Vagina (tissue), 2 donors: ENCODE results near the gene ADAM8.

ENCODE experiments used
- POLR2A ChIP-seq, 2 donors: fragments of 450-650 bp; IDR thresholded peaks; one replicate each; pipeline ENCODE4 v1.6.1; 2017; ENCODE audit warnings: antibody characterized with exemption in 2 of 2, mild to moderate bottlenecking in 2 of 2, moderate library complexity in 2 of 2
- TF ChIP-seq, protein P1 (sequence below), 3 experiments: fragments of 450-650 bp in 2 of 3; fragments of 200-600 bp in 1 of 3; sonication (generic) in 1 of 3; IDR thresholded peaks; one replicate each; pipeline ENCODE4 v1.5.1; 2017 to 2019; ENCODE audit warnings: antibody characterized with exemption in 3 of 3, mild to moderate bottlenecking in 2 of 3, moderate library complexity in 2 of 3

DNA sequence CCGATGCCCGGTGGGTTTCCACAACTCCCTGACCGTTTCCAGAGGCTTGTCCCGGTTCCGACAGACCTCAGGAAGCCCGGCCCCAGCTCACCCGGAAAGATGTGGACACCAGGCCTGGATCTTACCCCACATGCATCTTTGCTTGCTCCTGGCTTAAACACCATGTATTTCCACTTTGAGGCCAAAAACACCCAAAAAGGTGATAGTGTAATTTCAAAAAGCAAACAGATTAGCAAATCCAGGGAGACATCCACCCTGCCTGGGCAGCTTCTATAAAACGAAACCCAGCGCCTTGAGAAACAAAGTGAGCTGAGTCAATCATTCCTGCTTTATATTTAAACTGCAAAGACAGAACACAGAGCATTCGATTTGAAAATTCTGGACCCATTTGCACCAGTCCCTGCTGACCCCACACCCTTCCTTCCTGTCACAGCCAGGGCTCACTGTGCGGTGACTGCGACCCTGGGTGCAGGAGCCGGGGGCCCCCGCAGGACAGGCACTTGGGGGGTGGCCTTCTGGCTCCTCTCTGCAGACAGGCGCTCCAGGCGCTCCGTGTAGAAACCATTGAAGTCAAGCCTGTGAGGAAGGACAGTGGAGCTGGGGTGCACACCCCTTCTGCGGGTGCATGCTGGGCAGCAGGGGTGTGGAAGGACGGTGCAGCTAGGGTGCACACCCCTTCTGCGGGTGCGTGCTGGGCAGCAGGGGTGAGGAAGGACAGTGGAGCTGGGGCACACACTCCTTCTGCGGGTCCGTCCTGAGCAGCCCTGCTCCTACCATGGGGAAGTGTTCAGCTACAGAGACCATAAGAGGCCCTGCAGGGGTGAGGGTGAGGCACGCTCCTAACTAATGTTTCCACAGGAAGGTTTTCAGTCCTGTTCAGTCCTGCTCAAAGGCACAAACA lies 2.9 kb upstream of the ADAM8 start:
- TF ChIP-seq, protein P1, sequence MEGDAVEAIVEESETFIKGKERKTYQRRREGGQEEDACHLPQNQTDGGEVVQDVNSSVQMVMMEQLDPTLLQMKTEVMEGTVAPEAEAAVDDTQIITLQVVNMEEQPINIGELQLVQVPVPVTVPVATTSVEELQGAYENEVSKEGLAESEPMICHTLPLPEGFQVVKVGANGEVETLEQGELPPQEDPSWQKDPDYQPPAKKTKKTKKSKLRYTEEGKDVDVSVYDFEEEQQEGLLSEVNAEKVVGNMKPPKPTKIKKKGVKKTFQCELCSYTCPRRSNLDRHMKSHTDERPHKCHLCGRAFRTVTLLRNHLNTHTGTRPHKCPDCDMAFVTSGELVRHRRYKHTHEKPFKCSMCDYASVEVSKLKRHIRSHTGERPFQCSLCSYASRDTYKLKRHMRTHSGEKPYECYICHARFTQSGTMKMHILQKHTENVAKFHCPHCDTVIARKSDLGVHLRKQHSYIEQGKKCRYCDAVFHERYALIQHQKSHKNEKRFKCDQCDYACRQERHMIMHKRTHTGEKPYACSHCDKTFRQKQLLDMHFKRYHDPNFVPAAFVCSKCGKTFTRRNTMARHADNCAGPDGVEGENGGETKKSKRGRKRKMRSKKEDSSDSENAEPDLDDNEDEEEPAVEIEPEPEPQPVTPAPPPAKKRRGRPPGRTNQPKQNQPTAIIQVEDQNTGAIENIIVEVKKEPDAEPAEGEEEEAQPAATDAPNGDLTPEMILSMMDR (IDR thresholded peaks at IDR 0.05) = no peak
- TF ChIP-seq POLR2A (IDR thresholded peaks at IDR 0.05) = no peak
